ENCODE data around the gene MYPOP. TPM values are rescaled to one million over a fixed set of nuclear protein-coding genes. Genes with fewer than 3 reads are reported as not detected.

The MYPOP gene
- total RNA-seq, 2 donors from 2014 or later, result 8.7 to 9.1 TPM

- Histone ChIP-seq H3K4me1 (replicated peaks) (no peaks in the 10 kb centered on the region), H3K27me3 (replicated peaks; ENCODE audit: insufficient read depth) (no peaks in the 10 kb centered on the region), H3K9me3 (no peaks in the 10 kb centered on the region), H3K4me3 (peak overlapping the region; percentile 65 to 78), H3K36me3 (no peaks in the 10 kb centered on the region), H3K27ac (peak overlapping the region; percentile 71 to 75)
- peak; percentile 96 for DNase-seq (ENCODE audit: low spot score)
- intact Hi-C loops (cut with DNase I), result no loop called here
- TF ChIP-seq POLR2AphosphoS5 (IDR thresholded peaks at IDR 0.05) (peak; percentile 99), POLR2A (IDR thresholded peaks at IDR 0.05) (peak; percentile 49)
- TF ChIP-seq, protein P1, sequence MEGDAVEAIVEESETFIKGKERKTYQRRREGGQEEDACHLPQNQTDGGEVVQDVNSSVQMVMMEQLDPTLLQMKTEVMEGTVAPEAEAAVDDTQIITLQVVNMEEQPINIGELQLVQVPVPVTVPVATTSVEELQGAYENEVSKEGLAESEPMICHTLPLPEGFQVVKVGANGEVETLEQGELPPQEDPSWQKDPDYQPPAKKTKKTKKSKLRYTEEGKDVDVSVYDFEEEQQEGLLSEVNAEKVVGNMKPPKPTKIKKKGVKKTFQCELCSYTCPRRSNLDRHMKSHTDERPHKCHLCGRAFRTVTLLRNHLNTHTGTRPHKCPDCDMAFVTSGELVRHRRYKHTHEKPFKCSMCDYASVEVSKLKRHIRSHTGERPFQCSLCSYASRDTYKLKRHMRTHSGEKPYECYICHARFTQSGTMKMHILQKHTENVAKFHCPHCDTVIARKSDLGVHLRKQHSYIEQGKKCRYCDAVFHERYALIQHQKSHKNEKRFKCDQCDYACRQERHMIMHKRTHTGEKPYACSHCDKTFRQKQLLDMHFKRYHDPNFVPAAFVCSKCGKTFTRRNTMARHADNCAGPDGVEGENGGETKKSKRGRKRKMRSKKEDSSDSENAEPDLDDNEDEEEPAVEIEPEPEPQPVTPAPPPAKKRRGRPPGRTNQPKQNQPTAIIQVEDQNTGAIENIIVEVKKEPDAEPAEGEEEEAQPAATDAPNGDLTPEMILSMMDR (IDR thresholded peaks at IDR 0.05), result peak in 2 of 4 experiments; percentile 31 to 36
- WGBS, result 2% methylated on average over 70 of the region's 73 CpGs
These were observed 525 bp upstream of the MYPOP start for GRCh38 chr19:45902651-45903625.

- DNase-seq (ENCODE audit: low spot score), result no peak
- Histone ChIP-seq H3K27me3 (replicated peaks; ENCODE audit: insufficient read depth) (no peaks in the 10 kb centered on the region), H3K36me3 (no peaks in the 10 kb centered on the region), H3K9me3 (no peaks in the 10 kb centered on the region), H3K4me3 (peak overlapping the region; percentile 65 to 78), H3K27ac (peak overlapping the region in 1 of 2 donors; percentile 71), H3K4me1 (replicated peaks) (no peaks in the 10 kb centered on the region)
- TF ChIP-seq POLR2A (IDR thresholded peaks at IDR 0.05), result no peak
- no peak for TF ChIP-seq POLR2AphosphoS5 (IDR thresholded peaks at IDR 0.05)
- TF ChIP-seq, protein P1 (IDR thresholded peaks at IDR 0.05), result no peak
- WGBS, result 2% methylated on average over 51 of the region's 69 CpGs
- intact Hi-C loops (cut with DNase I), result no loop called here
These were observed 941 bp downstream of the MYPOP start for GRCh38 chr19:45901432-45901911.

GRCh38 chr19:45900738-45901431 lies 1.5 kb downstream of the MYPOP start:
- H3K36me3 ChIP-seq, result no peaks in the 10 kb centered on the region
- no peak overlapping the region for H3K27ac ChIP-seq

DNA sequence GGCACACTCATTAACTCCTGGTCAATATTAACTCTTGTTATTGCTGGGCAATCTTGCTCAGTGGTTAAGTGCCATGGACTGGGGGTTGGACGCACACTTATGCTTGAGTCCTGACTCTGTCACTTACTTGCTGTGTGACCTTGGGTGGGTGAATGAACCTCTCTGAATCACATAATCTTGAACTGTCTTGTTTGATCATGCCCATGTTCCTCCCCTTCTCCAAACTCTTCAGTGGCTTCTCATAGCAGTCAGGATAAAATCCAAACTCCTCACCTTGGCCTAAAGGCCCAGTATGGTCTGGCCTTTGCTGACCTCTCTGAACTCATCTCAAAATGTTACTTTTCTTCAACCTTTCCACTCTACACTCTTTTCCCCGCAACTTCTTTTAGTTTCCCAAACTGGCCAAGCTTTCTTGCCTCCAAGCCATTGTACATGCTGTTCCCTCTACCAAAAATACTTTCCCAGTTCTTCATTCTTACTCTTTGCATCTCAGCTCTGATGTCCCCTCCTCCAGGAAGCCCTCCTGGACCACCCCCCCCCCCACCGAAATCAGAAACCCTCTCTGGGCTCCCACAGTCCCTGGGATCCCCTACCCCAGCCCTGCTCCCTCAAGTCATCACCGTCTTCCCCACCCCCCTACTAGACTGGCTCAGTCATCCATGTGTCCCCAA lies 2.4 kb downstream of the MYPOP start:
- WGBS, result 94% methylated on average over 4 of the region's 4 CpGs
- H3K4me1 ChIP-seq (replicated peaks), result no peaks in the 10 kb centered on the region
- H3K27ac ChIP-seq, result no peak overlapping the region
- TF ChIP-seq POLR2A (IDR thresholded peaks at IDR 0.05) (no peak), POLR2AphosphoS5 (IDR thresholded peaks at IDR 0.05) (no peak)
- TF ChIP-seq, protein P1 (IDR thresholded peaks at IDR 0.05), result no peak
- no peak for DNase-seq (ENCODE audit: low spot score)
- intact Hi-C loops (cut with DNase I), result no loop called here
- H3K27me3 ChIP-seq (replicated peaks; ENCODE audit: insufficient read depth), result no peaks in the 10 kb centered on the region
- no peaks in the 10 kb centered on the region for H3K9me3 ChIP-seq
- H3K4me3 ChIP-seq, result no peak overlapping the region
- no peaks in the 10 kb centered on the region for H3K36me3 ChIP-seq

More at GRCh38 chr19:45900738-45901431, 1.5 kb downstream of the MYPOP start:
- H3K9me3 ChIP-seq, result no peaks in the 10 kb centered on the region
- no peaks in the 10 kb centered on the region for H3K4me1 ChIP-seq (replicated peaks)
- H3K27me3 ChIP-seq (replicated peaks; ENCODE audit: insufficient read depth), result no peaks in the 10 kb centered on the region
- no peak for DNase-seq (ENCODE audit: low spot score)
- H3K4me3 ChIP-seq, result peak overlapping the region; percentile 65 to 78
- no peak for TF ChIP-seq POLR2AphosphoS5 (IDR thresholded peaks at IDR 0.05)
- TF ChIP-seq, protein P1 (IDR thresholded peaks at IDR 0.05), result no peak
- no peak for TF ChIP-seq POLR2A (IDR thresholded peaks at IDR 0.05)
- WGBS, result 85% methylated on average over 7 of the region's 22 CpGs
- intact Hi-C loops (cut with DNase I), result no loop called here

Measured in prostate gland (tissue), 2 donors.